Measurements from ENCODE around the gene COL21A1. TPM values are rescaled to one million over a fixed set of nuclear protein-coding genes. Genes with fewer than 3 reads are reported as not detected.

The COL21A1 gene
- total and polyA plus RNA-seq, 2 of the 13 experiments (the other 11 are each of a cell fraction or from before 2014, with no cell fraction given), result 0.13 TPM; not detected in 1

DNA sequence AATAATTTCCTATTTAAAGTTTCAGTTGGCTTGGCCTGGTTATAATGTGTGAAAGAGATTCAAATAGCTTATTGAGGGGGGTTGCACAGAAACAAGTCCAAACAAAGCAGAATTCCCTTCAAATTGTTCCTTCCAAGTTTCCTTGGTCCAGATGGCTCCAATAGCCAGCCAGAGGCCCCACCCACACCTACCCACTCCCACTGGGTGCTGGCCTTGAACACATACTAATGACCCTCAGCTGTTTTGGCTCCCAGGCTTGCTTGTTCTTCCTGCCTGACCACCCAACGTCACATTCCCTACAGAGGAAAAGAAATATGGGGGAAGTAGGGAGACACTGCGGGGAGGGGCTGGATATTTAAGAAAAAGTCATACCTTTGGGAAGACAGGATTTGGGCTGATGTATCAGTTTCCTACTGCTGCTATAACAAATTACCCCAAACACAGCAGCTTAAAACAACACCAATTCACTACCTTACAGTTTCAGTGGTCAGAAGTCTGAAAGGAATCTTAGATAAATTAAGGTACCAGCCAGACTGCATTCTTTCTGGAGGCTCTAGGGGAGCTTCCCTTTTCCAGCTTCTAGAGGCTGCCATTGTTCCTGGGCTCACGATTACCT, 95.7 kb downstream of the COL21A1 start:
- intact Hi-C loops (cut with micrococcal nuclease; ENCODE audit: unreplicated experiment), result loop anchor here (10.0 kb wide), 1 partner anchor 57 kb away; no protein-coding TSS in a partner anchor
- H3K9me3 ChIP-seq (ENCODE audit: low read length), result peaks cover 8% of the 10 kb centered on the region
- no peak overlapping the region for H3K4me2 ChIP-seq (ENCODE audit: low read depth, low read length)
- in situ Hi-C loops (cut with HindIII; ENCODE audit: extremely low pct_ligation_motif_present, low pct_unique_long_range_greater_than_20kb), result no loop called here
- H2AFZ ChIP-seq (ENCODE audit: low read length), result no peak overlapping the region
- no peak for TF ChIP-seq EZH2 (conservative IDR thresholded peaks at IDR 0.05; ENCODE audit: low read depth, low read length)
- TF ChIP-seq ZNF12 (CRISPR knock-in tag; IDR thresholded peaks at IDR 0.05), result peak; percentile 93
- FAIRE-seq, result no peak
- H3K4me3 ChIP-seq (replicated peaks in 1 of 3; ENCODE audit: insufficient read depth in 1 of 3, low read depth in 2 of 3, low read length in 3 of 3), result no peak overlapping the region
- H3K4me1 ChIP-seq (ENCODE audit: insufficient read depth, low read length), result peaks cover 16% of the 10 kb centered on the region
- BruUV-seq (replicated peaks), result no TSS peak
- DNase-seq (ENCODE audit: low spot score), result no peak
- H3K79me2 ChIP-seq (ENCODE audit: insufficient read depth, low read length), result no peaks in the 10 kb centered on the region
- WGBS (ENCODE audit: low lambda C conversion rate), result 3% methylated on average over 3 of the region's 3 CpGs
- POLR2A ChIA-PET, result no interaction called here
- no peak overlapping the region for H3K9ac ChIP-seq (ENCODE audit: insufficient read depth, low read depth, low read length)
- no peaks in the 10 kb centered on the region for H3K36me3 ChIP-seq (replicated peaks in 1 of 2; ENCODE audit: control insufficient read depth in 1 of 2, insufficient read depth in 2 of 2, low read length in 2 of 2)
- no peak for ATAC-seq
- no peaks in the 10 kb centered on the region for H3K27me3 ChIP-seq (ENCODE audit: control insufficient read depth in 1 of 2, insufficient read depth in 2 of 2, low read length in 2 of 2)
- CTCF ChIA-PET (ENCODE audit: low intra/inter-chr PET ratio, low total read pairs), result no interaction called here
- H4K20me1 ChIP-seq (ENCODE audit: insufficient read depth, low read length), result no peaks in the 10 kb centered on the region
- no peak overlapping the region for H3K27ac ChIP-seq (ENCODE audit: extremely low read length, insufficient read depth, low read length)

DNA sequence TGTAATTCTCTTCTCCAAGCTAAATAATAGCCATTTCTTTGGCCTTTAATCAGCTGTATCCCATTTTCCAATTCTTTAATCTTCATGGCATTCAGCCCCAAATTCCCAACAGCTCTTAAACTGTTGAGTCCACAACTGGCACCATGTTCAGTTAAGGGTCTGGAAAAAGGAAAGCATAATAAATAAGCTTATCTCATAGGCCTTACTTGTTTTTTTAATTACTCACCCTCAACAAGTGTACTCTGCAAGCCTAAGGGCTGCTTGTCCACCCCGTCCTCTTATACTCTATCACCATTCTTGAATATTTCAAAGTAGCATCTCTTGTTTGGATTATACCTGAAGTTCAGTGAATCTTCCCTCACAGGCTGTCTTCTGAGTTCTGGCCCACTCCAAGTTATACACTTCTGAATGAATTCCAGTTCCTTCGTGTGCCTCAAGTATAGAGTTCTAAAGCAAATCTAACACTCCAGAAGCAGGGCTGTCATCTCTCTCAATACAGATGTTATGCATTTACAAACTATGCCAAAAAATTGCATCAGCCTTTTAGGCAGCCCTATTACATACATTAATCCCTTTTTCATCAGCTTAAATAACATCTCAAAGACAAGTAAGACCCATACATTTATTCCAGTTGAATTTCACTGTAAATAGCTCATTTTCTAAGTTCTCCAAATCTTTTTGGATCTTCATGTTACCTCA, 98.7 kb downstream of the COL21A1 start:
- intact Hi-C loops (cut with micrococcal nuclease; ENCODE audit: unreplicated experiment), result no loop called here
- Histone ChIP-seq H3K27me3 (ENCODE audit: control insufficient read depth in 1 of 2, insufficient read depth in 2 of 2, low read length in 2 of 2) (no peaks in the 10 kb centered on the region), H3K9ac (ENCODE audit: insufficient read depth, low read depth, low read length) (no peak overlapping the region), H3K27ac (ENCODE audit: extremely low read length, insufficient read depth, low read length) (no peak overlapping the region), H3K4me2 (ENCODE audit: low read depth, low read length) (no peak overlapping the region), H3K4me3 (replicated peaks in 1 of 3; ENCODE audit: insufficient read depth in 1 of 3, low read depth in 2 of 3, low read length in 3 of 3) (no peak overlapping the region), H2AFZ (ENCODE audit: low read length) (no peak overlapping the region), H3K79me2 (ENCODE audit: insufficient read depth, low read length) (no peaks in the 10 kb centered on the region), H3K4me1 (ENCODE audit: insufficient read depth, low read length) (no peaks in the 10 kb centered on the region), H3K9me3 (ENCODE audit: low read length) (no peaks in the 10 kb centered on the region; the same call in 1 of the 2 replicates), H4K20me1 (ENCODE audit: insufficient read depth, low read length) (no peaks in the 10 kb centered on the region), H3K36me3 (replicated peaks in 1 of 2; ENCODE audit: control insufficient read depth in 1 of 2, insufficient read depth in 2 of 2, low read length in 2 of 2) (no peaks in the 10 kb centered on the region)
- 0% methylated on average over 2 of the region's 2 CpGs for WGBS (ENCODE audit: low lambda C conversion rate)
- POLR2A ChIA-PET, result no interaction called here
- ATAC-seq, result no peak
- no peak for TF ChIP-seq GABPB1 (CRISPR knock-in tag; IDR thresholded peaks at IDR 0.05)
- TF ChIP-seq HOXA7 (CRISPR knock-in tag; IDR thresholded peaks at IDR 0.05), result no peak
- TF ChIP-seq RFX3 (CRISPR knock-in tag; IDR thresholded peaks at IDR 0.05), result no peak
- no peak for TF ChIP-seq ZNF775 (CRISPR knock-in tag; IDR thresholded peaks at IDR 0.05; ENCODE audit: borderline replicate concordance)
- TF ChIP-seq, protein P1, sequence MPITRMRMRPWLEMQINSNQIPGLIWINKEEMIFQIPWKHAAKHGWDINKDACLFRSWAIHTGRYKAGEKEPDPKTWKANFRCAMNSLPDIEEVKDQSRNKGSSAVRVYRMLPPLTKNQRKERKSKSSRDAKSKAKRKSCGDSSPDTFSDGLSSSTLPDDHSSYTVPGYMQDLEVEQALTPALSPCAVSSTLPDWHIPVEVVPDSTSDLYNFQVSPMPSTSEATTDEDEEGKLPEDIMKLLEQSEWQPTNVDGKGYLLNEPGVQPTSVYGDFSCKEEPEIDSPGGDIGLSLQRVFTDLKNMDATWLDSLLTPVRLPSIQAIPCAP (CRISPR knock-in tag; IDR thresholded peaks at IDR 0.05; ENCODE audit: low read depth), result no peak
- TF ChIP-seq MAF1 (CRISPR knock-in tag; IDR thresholded peaks at IDR 0.05; ENCODE audit: borderline replicate concordance), result no peak
- TF ChIP-seq, protein P2, sequence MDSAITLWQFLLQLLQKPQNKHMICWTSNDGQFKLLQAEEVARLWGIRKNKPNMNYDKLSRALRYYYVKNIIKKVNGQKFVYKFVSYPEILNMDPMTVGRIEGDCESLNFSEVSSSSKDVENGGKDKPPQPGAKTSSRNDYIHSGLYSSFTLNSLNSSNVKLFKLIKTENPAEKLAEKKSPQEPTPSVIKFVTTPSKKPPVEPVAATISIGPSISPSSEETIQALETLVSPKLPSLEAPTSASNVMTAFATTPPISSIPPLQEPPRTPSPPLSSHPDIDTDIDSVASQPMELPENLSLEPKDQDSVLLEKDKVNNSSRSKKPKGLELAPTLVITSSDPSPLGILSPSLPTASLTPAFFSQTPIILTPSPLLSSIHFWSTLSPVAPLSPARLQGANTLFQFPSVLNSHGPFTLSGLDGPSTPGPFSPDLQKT (CRISPR knock-in tag; IDR thresholded peaks at IDR 0.05; ENCODE audit: borderline replicate concordance), result no peak
- no peak for TF ChIP-seq NCOA2 (CRISPR knock-in tag; IDR thresholded peaks at IDR 0.05)
- TF ChIP-seq PPARG (CRISPR knock-in tag; conservative IDR thresholded peaks at IDR 0.05), result no peak
- no peak for TF ChIP-seq ZNF773 (CRISPR knock-in tag; IDR thresholded peaks at IDR 0.05; ENCODE audit: borderline replicate concordance)
- in situ Hi-C loops (cut with HindIII; ENCODE audit: extremely low pct_ligation_motif_present, low pct_unique_long_range_greater_than_20kb), result no loop called here
- no peak for DNase-seq (ENCODE audit: low spot score)
- BruUV-seq (replicated peaks), result no TSS peak
- CTCF ChIA-PET (ENCODE audit: low intra/inter-chr PET ratio, low total read pairs), result no interaction called here
- no peak for FAIRE-seq

Data from HepG2 (cell line).